K562 (cell line): Measurements from ENCODE around the gene DBNL.

ENCODE experiments used
- CTCF ChIP-seq, 3 experiments: IDR thresholded peaks in 2 of 3; conservative IDR thresholded peaks in 1 of 3; 2 replicates each; pipeline ENCODE4 v1.5.1; 2011 to 2012; ENCODE audit warnings: low read length in 3 of 3, mild to moderate bottlenecking in 3 of 3, control low read depth in 2 of 3, improper control_type of control experiment in 1 of 3, inconsistent platforms in 1 of 3, low read depth in 1 of 3, mixed read lengths in 1 of 3, moderate library complexity in 1 of 3; ENCODE audit not compliant: insufficient read depth in 2 of 3
- ETV5 ChIP-seq: sonication (generic); formaldehyde crosslinking; IDR thresholded peaks from 2 replicates; pipeline ENCODE4 v1.4.0; 2020; ENCODE audit warnings: low read depth, mild to moderate bottlenecking, missing genetic modification reagents
- JUNB ChIP-seq: fragments of 450-650 bp; formaldehyde crosslinking; conservative IDR thresholded peaks from 2 replicates; pipeline ENCODE4 v1.4.0; 2020; ENCODE audit warnings: mild to moderate bottlenecking
- SNRNP70 ChIP-seq: fragments of 200-400 bp; formaldehyde crosslinking; optimal IDR thresholded peaks from 2 replicates; pipeline ENCODE3; 2017; ENCODE audit warnings: low read depth, low read length
- TEAD4 ChIP-seq, 2 experiments: sonication (generic) in 1 of 2; formaldehyde crosslinking in 1 of 2; IDR thresholded peaks; 2 replicates each; pipeline versions ENCODE4 v1.6.1 to v1.8.0; 2012 to 2022; ENCODE audit warnings: borderline replicate concordance in 1 of 2, inconsistent platforms in 1 of 2, low read length in 1 of 2, mild to moderate bottlenecking in 1 of 2, missing genetic modification reagents in 1 of 2
- ZNF609 ChIP-seq: sonication (generic); formaldehyde crosslinking; IDR thresholded peaks from 2 replicates; pipeline ENCODE4 v1.8.1; 2023; ENCODE audit warnings: missing genetic modification reagents, mild to moderate bottlenecking, borderline replicate concordance
- TF ChIP-seq, protein P1 (sequence below): sonication (generic); formaldehyde crosslinking; IDR thresholded peaks from 2 replicates; pipeline ENCODE4 v1.8.1; 2022; ENCODE audit warnings: missing genetic modification reagents

- TF ChIP-seq CTCF (IDR thresholded peaks at IDR 0.05 in 2 of 3, conservative IDR thresholded peaks at IDR 0.05 in 1 of 3; ENCODE audit: insufficient read depth in 2 of 3, low read depth in 1 of 3, low read length in 3 of 3) (no peak), ETV5 (CRISPR knock-in tag) (no peak), SNRNP70 (no peak), JUNB (CRISPR knock-in tag) (no peak), TEAD4 (IDR thresholded peaks at IDR 0.05; ENCODE audit: low read length) (no peak), TEAD4 (CRISPR knock-in tag; IDR thresholded peaks at IDR 0.05; ENCODE audit: borderline replicate concordance) (no peak), ZNF609 (CRISPR knock-in tag) (no peak)
- TF ChIP-seq, protein P1, sequence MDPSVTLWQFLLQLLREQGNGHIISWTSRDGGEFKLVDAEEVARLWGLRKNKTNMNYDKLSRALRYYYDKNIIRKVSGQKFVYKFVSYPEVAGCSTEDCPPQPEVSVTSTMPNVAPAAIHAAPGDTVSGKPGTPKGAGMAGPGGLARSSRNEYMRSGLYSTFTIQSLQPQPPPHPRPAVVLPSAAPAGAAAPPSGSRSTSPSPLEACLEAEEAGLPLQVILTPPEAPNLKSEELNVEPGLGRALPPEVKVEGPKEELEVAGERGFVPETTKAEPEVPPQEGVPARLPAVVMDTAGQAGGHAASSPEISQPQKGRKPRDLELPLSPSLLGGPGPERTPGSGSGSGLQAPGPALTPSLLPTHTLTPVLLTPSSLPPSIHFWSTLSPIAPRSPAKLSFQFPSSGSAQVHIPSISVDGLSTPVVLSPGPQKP = no peak
Observed at GRCh38 chr7:44046321-44047061, 2.0 kb downstream of the DBNL start.
